Fibroblast of skin of back (primary cell): ENCODE data around the gene USP32.
"Not testable (repeated sequence)": the region's sequence is repeated elsewhere in the genome, so short reads cannot be mapped to it uniquely, and the experiment has no call there.

Experiments used
- DNase-seq: peaks from one replicate; pipeline ENCODE4 v3.0.0-alpha.2; 2013

Gene USP32

GRCh38 chr17:60371416-60371815, 20.5 kb downstream of the USP32 start:
- DNase-seq = no peak

- no peak for DNase-seq
These were observed 22.2 kb downstream of the USP32 start for GRCh38 chr17:60369727-60370126.

- DNase-seq = no peak
These were observed 28.1 kb downstream of the USP32 start for GRCh38 chr17:60363700-60364405.

GRCh38 chr17:60362329-60362728, 29.6 kb downstream of the USP32 start:
- DNase-seq = no peak

GRCh38 chr17:60361889-60362288, 30.0 kb downstream of the USP32 start:
- no peak for DNase-seq

- DNase-seq = no peak
These were observed 32.5 kb downstream of the USP32 start for GRCh38 chr17:60359415-60359814.

- DNase-seq = no peak
These were observed 33.2 kb downstream of the USP32 start for GRCh38 chr17:60358606-60359225.

GRCh38 chr17:60356940-60357339, 35.0 kb downstream of the USP32 start:
- DNase-seq = no peak

- no peak for DNase-seq
These were observed 36.0 kb downstream of the USP32 start for GRCh38 chr17:60355663-60356594.

GRCh38 chr17:60354223-60354622, 37.7 kb downstream of the USP32 start:
- DNase-seq = peak; percentile 64

GRCh38 chr17:60353773-60354172, 38.2 kb downstream of the USP32 start:
- DNase-seq = no peak

GRCh38 chr17:60352569-60352968, 39.4 kb downstream of the USP32 start:
- no peak for DNase-seq

GRCh38 chr17:60352071-60352470, 39.9 kb downstream of the USP32 start:
- DNase-seq = no peak

GRCh38 chr17:60351012-60351695, 40.8 kb downstream of the USP32 start:
- DNase-seq = no peak

GRCh38 chr17:60348616-60349015, 43.3 kb downstream of the USP32 start:
- no peak for DNase-seq

GRCh38 chr17:60345233-60345632, 46.7 kb downstream of the USP32 start:
- DNase-seq = no peak

GRCh38 chr17:60342492-60342891, 49.4 kb downstream of the USP32 start:
- DNase-seq = not testable (repeated sequence)

- DNase-seq = no peak
These were observed 56.6 kb downstream of the USP32 start for GRCh38 chr17:60335289-60335688.

- no peak for DNase-seq
These were observed 58.3 kb downstream of the USP32 start for GRCh38 chr17:60333628-60334031.

- DNase-seq = not testable (repeated sequence)
These were observed 58.9 kb downstream of the USP32 start for GRCh38 chr17:60333072-60333471.

GRCh38 chr17:60332574-60332973, 59.4 kb downstream of the USP32 start:
- peak; percentile 36 for DNase-seq

GRCh38 chr17:60330731-60331130, 61.2 kb downstream of the USP32 start:
- peak; percentile 15 for DNase-seq

GRCh38 chr17:60328679-60329078, 63.3 kb downstream of the USP32 start:
- DNase-seq = no peak
